HG02759 (cell line): Measurements from ENCODE around the gene CNNM3.

Experiments used
- ATAC-seq: cut with Tn5 transposase; IDR thresholded peaks from one replicate; pipeline ENCODE4 v1.9.1; 2021; ENCODE audit warnings: mild to moderate bottlenecking, moderate library complexity; ENCODE audit not compliant: unreplicated experiment

The CNNM3 gene

DNA sequence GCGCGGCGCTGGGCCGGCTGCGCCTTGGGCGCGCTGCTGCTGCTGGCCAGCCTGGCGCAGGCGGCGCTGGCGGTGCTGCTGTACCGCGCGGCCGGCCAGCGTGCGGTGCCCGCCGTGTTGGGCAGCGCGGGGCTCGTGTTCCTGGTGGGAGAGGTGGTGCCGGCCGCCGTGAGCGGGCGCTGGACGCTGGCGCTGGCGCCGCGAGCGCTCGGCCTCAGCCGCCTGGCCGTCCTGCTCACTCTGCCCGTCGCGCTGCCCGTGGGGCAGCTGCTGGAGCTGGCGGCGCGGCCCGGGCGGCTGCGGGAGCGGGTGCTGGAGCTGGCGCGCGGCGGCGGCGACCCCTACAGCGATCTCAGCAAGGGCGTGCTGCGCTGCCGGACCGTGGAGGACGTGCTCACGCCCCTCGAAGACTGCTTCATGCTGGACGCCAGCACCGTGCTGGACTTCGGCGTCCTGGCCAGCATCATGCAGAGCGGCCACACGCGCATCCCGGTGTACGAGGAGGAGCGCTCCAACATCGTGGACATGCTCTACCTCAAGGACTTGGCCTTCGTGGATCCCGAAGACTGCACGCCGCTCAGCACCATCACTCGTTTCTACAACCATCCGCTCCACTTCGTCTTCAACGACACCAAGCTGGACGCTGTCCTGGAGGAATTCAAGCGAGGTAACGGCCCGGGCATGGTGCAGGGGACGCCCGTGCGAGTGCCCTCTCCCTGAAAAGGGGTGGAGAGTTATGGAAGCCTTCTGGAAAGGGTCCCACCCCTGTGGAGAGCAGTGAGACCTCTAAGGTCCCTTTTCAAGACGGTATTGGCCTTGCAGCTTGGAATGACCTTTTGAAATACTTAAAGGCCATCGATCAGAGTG lies 1.0 kb downstream of the CNNM3 start:
- ATAC-seq = no peak

DNA sequence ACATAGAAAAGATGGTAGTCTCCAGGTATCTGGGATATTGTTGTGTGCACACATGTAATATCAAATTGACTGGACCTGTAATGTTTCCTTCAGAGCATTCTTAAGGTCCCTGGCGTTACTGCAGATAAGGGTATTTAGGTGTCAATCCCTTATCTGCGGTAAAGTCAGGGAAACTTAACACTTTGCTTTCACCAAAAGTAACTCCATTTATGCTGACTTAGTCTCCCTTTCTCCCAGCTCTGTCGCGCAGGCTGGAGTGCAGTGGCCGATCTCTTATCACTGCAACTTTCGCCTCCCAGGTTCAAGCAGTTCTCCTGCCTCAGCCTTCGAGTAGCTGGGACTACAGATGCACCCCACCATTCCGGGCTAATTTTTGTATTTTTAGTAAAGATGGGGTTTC lies 1.8 kb downstream of the CNNM3 start:
- no peak for ATAC-seq

DNA sequence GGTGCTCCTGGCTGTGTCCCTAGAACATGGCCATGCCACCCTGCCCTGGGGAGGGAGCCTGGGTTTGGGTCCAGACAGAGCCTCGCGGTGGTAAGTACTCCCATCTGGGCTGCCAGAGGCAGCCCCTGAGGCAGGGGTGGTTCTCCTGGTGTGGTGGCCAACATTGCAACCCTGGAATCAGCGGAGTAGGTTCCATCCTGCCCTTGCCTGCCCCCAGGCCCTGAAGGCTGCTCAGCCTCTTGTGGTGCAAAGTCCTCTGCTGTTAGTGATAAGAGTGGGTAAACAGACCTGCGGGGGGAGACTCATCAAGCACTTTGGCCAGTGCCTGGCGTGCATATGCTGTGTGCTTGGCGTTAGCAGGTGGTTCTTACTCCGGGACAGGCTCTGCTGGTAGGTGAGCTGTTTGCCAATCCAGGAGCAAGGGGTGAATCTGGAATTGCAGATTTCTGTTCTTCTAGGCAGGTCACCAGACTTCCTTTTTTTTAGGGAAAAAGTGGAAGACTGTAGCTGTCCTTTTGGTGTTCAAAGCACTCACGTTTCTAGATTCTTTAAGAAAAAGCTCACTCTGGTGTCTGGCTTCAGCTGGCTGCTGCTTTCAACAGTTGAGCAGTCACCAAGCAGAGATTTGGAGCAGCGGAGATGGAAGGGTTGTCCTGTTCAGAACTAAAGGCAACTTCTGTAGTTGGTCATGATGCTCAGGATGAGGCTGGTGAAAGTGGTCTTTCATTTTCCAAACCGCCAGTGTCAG lies 3.2 kb downstream of the CNNM3 start:
- ATAC-seq = no peak

DNA sequence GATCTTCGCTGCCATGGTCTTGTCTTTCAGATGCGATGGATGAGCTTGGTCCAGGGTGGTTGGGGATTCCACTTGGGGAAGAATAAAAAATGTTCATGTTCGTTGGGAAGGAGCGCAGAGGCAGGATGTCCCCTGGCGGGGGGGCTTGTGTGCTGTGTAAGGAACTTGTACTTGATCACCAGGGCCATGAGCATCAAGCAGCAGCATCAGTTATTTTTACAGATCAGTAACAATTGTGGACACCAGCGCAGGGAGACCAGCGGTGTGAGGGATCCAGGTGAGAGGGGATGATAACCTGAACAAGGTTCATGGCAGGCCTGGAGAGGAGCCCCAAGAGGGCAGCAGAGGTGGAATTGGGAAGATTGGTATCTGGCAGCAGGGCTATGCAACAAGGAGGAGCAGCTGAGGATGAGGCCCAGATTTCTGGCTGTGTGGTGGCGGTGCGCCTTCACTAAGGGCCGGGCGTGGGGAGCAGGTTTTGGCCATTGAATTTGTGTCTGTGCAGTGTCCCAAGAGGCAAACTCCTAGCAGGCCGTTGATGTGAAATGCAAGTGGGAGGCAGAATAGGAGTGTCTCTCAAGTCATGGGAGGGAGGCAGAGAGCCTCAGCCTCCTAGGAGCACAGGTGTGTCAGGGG lies 3.9 kb downstream of the CNNM3 start:
- ATAC-seq = no peak

DNA sequence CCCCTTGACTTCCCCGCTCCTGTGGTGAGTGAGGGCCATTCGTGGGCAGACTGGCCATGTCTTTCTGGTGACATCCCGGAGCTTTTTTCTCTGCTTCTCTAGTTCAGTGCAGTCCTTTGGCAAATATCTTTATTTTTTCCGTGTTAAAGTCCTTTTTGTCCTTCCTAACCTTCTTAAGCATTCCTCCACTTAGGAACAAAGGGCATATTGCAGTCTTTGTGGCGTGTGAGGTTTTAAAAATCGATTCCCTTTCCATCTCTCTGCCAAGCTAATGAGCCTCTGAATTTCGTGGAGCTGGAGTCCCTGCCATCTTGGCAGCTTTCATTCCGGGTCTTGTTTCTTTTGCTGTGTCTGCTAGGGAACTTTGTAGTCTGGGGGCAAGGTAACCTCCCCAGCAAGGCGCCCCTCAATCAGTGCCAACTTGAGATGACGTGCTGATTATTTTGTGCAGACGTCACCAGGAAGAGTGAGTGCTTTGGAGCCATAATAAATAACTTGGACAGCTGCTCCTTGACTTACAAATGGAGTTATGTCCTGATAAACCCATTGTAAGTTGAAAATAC lies 5.1 kb downstream of the CNNM3 start:
- ATAC-seq = no peak

DNA sequence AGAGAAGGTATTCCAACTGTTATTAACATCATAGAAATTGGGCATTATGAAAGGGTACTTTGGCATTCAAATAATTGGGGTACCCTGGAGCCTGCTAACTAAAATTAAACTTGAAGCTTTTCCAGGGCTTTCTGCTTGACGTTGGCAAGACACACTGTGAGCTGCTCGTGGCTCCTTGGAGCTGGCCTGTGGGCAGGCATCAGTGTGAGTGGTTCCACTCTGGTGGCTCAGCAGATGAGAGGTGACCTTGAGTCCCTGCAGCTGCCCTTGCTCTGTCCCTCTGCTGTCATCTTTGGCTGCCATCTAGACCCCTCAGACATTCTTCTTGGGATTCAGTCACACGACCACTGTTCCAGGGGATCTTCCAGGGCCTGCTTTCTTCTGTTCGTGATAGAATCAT lies 6.7 kb downstream of the CNNM3 start:
- ATAC-seq = no peak

DNA sequence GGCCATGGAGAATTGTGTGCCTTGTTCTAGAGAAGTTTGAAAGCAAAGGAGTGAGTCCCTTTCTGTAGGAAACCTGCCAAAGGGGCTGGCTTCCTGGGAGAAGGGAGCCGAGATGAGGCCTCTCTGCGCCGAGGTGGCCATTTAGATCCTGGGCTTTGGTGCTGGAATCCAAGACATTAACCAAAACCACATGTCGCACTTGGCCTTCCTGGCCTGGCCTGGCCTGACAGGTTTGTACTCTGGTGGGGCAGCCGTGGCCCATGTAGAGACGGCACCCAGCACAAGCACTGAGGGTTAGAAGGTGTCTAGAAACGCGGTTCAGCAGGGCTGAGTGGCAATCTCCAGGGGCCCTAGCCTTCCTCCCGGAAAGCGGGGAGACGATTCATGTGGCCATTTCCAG lies 7.1 kb downstream of the CNNM3 start:
- no peak for ATAC-seq

DNA sequence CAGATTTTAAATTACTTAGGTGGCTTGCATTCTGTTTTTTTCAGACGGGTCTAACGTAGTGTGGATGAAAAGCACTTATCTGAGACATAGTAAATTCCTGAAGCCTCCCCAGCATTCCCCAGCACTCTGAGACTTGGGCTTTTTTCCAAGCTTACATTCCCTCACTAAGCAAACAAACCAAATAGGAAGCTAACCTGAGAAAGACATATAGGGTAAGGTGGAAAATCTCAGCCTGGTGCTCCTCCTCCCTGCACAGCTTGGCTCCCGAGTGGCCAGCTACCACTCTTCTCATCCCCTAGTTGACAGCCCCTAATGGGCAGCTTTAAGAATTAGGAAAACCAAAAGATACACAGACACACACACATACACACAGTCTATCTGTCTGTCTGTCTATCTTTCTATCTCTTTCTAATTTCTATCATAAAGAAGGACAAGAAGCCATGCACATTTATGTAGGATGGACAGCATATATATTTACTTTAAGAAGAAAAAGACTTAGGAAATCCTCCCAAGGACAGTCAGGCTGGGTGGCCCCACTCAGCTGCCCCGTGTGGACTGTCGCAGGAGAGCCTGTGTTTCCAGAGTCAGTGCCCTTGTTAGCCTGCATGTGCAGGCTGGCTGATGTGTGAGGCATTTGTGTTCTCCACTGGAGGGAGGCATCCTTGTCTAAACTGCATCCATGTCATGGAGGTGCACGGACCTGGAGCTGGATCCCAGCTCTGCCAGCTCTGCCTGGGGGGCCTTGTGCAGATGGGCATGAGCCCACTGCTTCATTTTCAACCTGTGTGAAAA lies 8.2 kb downstream of the CNNM3 start:
- ATAC-seq = no peak

DNA sequence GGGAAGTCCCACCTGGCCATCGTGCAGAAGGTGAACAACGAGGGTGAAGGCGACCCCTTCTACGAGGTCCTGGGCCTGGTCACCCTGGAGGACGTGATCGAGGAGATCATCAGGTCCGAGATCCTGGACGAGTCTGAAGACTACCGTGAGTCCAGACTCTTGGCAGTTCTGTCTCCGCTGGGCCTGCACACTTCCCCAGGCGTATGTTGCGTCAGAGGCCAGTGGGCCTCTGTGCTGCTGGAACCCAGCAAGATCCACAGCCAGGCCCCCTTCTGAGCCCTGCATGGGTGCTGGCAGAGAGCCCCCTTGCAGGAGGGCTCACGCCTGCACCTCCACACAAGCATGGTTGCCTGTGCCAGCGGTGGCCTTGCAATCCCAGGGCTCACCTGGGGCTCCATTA lies 9.0 kb downstream of the CNNM3 start:
- ATAC-seq = no peak

DNA sequence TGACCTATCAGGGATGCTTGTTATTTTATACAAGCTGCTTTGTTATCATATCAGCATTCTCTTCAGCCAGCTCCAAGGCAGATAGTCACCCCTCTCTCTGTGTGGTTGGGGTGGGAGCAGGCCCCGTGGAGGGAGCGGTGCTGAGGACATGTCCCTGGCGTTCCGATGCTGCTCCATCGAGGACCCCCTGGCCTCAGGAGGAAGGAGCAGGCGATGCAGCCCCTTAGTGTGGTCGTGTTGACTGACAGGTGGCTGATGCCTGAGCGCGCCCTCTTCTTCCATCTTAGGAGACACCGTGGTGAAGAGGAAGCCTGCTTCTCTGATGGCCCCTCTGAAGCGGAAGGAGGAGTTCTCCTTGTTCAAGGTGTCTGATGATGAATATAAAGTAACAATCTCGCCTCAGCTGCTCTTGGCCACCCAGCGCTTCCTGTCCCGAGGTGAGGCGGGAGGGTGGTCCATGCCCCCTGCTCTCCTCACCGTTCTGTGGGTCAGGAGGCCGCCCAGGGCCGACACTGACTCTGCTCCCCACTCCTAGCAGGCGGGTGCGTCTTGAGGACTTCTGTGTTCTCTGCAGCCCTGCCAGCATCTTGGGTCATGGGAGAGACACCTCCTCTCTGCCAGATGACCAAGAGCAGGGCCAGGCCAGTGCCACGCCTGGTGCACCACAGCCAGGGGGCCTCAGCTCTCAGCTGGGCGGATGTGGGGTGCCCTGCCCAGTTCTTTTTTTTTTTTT lies 10.6 kb downstream of the CNNM3 start:
- ATAC-seq = no peak

DNA sequence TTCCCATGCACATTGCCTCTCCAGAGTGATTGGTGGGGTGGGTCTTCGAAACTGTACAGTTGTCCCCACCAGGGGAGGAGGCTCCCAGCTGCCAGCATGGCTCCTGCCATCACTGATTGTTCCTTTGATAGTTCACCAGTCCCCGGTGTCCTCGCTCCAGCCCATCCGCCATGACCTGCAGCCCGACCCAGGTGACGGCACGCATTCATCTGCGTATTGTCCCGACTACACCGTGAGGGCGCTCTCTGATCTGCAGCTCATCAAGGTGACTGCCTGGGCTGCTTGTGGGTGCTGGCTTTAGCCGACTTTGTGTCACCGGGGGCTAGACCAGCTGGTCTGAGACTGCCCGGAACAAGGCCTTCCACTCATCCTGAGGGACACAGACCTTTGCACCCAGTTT lies 12.4 kb downstream of the CNNM3 start:
- no peak for ATAC-seq

DNA sequence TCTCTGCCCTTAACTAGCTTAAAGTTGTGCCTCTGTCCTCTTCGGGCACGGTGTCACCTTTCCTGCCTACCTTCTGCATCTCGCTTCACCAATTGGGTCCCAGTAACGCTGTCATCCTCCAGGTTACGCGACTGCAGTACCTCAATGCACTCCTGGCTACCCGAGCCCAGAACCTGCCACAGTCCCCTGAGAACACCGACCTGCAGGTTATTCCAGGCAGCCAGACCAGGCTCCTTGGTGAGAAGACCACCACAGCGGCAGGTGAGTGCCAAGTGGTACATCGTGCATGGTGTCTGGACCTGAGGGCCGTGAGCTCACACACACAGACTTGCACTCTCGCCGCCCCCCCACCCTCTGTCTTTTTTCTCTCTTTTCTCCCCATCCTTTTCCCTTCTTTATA lies 12.8 kb downstream of the CNNM3 start:
- no peak for ATAC-seq

DNA sequence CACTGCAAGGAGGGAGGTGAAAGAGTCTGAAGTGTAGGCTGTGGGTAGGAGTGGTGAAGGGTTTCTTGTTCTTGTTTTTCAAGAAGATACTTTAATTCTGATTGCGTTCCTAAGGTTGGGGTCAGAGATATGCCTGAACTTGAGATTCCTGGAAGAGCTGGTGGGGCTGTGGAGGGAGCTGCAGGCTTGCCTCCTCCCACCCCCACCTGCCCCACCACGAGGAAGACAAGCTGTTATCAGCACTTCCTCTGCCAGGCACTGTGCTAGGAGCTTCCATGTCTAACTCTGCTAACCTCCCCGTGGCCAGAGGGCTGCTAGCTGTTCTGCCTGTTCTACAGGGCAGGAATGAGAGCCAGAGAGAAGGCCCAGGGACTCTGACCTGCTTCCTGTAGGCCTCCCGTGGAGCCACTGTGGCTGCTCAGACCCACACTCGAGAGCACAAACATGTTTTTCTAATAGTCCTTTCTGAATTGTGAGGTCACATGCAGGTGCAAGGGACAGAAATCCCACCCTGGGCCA lies 14.0 kb downstream of the CNNM3 start:
- ATAC-seq = no peak

DNA sequence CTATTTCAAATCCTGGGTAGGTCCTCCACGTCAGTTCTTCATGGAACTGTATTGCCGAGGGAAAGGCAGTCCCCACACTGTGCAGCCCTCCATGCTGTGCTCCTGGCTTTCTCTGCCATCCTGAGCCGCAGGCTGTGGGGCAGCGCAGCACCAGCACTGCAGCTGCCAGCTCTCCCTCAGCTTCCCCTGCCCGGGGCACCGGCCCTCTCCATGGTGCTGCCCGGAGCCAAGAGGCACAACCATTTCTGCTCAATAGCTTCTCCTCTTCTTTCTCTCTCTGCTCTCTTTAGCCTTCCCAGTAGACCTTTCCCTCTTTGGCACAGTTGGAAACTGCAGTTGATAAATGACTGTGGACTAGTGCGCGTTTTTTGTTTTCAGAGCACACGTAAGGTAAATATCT lies 15.6 kb downstream of the CNNM3 start:
- no peak for ATAC-seq

DNA sequence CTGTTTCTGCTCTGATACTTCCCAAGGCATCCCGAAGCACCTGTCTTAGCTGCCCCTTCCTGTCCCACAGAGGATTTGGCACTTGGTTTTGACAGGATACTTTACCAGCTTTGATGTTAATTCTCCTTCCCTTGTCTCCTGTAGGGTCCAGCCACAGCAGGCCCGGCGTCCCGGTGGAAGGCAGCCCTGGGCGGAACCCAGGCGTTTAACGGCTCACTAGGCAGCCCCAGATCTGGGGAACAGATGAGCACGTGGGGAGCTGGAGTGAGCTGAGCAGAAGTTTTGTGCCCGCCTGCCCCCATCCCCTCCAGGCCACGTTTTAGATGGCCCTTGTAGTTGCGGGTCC lies 16.3 kb downstream of the CNNM3 start:
- ATAC-seq = no peak

DNA sequence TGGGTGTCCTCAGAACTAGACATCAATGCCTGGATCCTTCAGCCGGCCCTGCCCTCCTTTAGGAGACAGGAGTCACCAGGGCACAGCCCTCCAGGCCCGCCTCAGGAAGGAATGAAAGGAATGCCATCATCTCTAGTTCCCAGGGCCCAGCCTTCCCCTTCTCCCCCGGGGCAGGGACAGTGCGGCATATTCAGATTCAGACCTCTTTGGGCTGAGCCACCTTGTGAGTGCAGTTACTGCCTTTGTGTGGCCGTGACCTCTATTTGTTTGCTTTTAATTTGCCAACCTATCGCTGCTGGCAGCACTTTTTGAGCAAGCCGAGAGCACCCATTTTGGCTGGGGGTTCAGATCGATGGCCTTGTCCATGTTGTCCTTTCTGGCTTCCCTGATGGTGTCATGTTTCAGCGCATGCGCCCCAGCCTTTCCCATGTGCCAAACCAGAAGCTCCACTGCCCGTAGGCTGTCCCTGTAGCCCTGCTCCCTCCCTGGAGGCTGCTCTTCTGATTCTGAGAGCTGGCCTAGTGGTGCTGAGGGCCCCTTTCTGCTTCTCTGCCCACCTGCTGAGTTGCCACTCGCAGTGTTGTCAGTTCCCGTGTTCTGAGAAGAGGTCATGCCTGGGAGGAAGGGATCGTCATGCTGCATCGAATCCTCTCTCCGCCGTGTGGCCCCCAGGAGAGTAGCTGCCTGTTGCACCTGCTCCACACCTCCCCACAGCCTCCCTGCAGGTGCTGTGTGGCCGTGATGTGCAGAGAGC lies 16.9 kb downstream of the CNNM3 start:
- no peak for ATAC-seq

DNA sequence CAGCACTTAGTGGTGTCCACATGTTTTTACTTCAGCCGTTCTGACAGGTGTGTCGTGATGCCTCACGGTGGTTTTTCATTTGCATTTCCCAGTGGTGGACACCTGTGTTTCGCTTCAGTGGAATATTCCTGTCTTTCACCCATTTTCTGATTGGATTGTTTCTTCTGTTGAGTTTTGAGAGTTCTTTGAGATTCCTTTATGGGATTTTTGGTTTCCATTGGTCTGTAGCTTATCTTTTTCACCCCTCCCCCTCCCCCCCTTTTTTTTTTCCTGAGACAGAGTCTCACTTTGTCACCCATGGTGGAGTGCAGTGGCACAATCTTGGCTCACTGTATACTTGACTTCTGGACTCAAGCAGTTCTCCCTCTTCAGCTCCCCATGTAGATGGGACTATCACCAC lies 19.8 kb downstream of the CNNM3 start:
- no peak for ATAC-seq

DNA sequence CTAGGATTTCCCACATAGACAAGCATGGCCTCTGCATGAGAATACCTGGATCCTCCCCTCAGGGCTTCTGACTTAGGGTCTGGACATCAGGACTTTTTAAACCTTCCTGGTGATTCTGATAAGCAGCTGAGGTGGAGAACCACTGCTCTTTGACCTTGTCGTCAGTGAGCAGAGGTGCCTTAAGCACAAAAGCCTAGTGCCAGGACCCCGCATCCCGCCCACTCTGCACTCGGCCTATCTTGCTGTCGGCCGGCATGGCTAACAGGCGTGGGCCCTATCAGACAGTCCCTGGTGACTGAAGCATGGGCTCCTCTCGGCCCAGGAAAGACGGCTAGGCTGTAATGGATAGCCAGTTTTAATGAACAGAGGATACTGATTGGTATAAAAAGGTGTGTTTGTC lies 21.5 kb downstream of the CNNM3 start:
- no peak for ATAC-seq
